ENCODE measurements around the gene SHMT2.
"Not testable (repeated sequence)": the region's sequence is repeated elsewhere in the genome, so short reads cannot be mapped to it uniquely, and the experiment has no call there.

The SHMT2 gene

GRCh38 chr12:57266681-57267080, 37.2 kb downstream of the SHMT2 start:
- DNase-seq (ENCODE audit: low read depth) = no peak

- no peak for DNase-seq (ENCODE audit: low read depth)
Observed at GRCh38 chr12:57268264-57268663, 38.8 kb downstream of the SHMT2 start.

GRCh38 chr12:57270966-57271470, 41.5 kb downstream of the SHMT2 start:
- DNase-seq (ENCODE audit: low read depth) = no peak

- no peak for DNase-seq (ENCODE audit: low read depth)
Observed at GRCh38 chr12:57272337-57273151, 43.0 kb downstream of the SHMT2 start.

- no peak for DNase-seq (ENCODE audit: low read depth)
Observed at GRCh38 chr12:57273516-57273915, 44.0 kb downstream of the SHMT2 start.

- DNase-seq (ENCODE audit: low read depth) = not testable (repeated sequence)
Observed at GRCh38 chr12:57276233-57276632, 46.7 kb downstream of the SHMT2 start.

GRCh38 chr12:57276935-57277563, 47.5 kb downstream of the SHMT2 start:
- DNase-seq (ENCODE audit: low read depth) = no peak

GRCh38 chr12:57278465-57279381, 49.2 kb downstream of the SHMT2 start:
- no peak for DNase-seq (ENCODE audit: low read depth)

GRCh38 chr12:57280211-57281062, 50.9 kb downstream of the SHMT2 start:
- DNase-seq (ENCODE audit: low read depth) = peak; percentile 44

- not testable (repeated sequence) for DNase-seq (ENCODE audit: low read depth)
Observed at GRCh38 chr12:57282073-57282472, 52.6 kb downstream of the SHMT2 start.
